GM19397 (cell line): ENCODE results near the gene DNAJC5.

ENCODE experiments used
- ATAC-seq: cut with Tn5 transposase; IDR thresholded peaks from one replicate; pipeline ENCODE4 v1.9.1; 2021; ENCODE audit warnings: mild to moderate bottlenecking, moderate library complexity; ENCODE audit not compliant: unreplicated experiment

The DNAJC5 gene

DNA sequence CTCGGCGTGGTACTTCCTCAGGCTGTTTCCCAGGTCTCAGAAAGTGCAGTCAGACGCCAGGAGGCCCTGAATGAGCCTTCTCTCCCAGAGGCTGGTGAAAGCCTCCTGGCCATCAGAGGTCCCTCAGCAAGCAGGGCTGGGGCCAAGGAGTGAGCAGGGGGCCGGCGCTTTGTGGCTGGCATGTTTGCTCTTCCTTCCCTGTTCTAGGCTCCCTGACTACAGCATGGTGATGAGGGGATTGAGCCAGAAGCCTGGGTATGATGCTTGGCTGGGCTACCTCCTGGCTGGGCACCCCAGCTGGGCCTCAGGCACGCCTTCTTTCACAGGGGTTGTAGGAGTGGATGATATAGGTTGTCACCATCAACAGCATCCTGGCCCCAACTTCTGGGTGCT, 11.7 kb upstream of the DNAJC5 start:
- no peak for ATAC-seq

DNA sequence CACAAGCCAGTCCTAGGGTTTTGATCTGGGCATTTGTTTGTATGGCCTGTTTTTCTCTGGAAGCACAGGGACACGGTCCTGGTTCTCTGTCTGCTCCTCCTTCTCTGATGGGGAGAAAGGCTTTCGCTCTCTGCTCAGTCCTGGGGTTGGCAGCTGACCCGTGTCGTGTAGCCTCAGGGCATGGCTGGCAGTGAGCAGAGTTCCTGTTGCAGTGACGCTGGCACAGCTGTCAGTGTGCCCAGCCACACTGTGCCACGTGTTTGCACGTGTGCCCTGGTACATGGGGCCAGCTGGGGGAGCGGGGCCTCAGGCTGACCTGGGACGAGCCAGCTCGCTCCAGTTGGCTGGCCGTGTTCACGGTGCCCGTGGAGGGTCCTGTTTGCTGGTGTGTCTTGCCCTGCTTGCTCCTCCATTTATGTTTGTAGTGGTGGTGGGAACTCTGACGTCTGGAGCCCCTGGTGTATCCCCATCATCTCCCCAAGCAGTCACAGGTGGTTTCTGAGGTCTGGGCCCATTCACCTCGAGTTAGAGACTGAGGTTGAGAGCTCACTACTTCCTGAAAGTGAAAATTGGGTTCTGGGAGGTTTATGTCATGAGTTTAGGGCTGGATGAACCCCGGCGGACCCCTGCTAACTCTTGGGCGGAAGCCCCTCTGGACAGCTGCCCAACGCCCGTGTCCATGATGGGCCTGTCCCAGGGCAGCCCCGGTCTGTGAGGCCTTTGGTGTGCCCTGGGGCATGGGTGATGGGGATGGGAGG, 10.2 kb upstream of the DNAJC5 start:
- ATAC-seq = no peak

DNA sequence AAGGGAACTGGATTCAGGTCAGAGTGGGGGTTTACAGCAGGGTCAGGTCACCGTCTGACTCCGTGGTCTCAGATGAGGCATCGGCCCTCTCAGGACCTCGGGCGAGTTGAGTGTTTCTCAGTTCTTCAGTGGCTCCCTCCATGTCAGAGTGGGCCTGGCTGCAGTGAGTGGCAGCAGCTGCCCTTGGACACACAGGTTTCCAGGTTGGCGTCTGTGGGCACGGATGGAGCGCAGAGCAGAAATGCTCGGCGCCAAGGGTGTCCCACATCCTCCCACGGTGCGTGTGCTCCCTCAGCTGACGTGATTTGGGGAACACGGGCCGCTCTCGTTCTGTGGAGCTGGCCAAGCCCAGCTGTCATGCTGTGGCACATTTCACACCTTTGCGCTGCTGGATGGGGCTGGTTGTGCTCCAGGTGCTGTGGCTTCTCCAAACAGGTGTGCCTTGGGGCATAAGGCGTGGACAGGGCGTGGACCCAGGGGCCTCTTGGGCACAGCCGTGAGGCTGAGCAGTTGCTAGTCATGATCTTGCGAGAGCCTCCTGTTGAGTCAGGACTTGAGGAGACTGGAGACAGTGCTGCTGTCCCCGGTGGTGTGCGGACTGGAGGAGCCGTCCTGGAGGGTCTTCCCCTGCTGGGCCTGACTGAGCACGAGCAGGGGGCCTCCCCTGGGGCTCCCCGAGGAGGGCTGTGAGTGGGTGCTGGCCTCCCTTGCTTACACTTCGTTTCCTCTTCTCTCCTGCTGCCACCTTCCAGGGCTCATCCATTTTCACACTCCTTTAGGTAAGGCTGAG, 9.5 kb upstream of the DNAJC5 start:
- no peak for ATAC-seq

DNA sequence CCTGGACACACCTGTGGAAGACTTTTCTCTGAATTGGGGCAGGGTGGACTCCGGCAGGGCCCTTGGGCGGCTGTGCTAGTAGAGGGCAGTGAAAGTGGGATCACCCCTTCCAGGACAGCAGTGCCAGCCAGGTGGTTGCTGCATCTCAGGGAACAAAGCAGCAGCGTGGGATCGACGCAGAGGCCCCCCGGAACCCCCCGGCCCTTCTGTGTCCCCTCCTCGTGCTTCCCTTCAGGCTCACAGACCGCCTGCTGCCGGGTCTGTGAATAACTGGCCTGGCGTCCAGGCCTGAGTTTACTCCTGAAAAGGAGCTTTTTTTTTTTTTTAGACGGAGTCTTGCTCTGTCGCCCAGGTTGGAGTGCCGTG, 8.9 kb upstream of the DNAJC5 start:
- ATAC-seq = no peak

DNA sequence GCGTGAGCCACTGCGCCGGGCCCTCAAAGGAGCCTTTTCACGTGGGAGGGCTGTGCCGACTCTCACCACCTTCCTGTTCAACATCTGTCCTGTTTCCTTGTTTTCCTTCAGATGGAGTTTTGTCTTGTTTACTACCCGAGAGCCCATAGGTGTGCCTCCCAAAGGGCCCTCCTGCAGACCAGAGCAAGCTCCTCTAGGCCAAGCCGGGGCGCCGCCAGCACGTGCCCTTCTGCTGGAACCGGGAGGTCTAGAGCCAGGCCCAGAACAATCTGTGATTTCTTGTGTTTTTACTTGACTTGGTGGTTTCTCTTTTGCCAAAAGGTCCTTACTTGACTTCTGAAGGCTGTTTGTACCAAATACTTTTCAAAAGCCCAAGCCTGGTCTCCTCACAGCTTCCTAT, 8.0 kb upstream of the DNAJC5 start:
- no peak for ATAC-seq

DNA sequence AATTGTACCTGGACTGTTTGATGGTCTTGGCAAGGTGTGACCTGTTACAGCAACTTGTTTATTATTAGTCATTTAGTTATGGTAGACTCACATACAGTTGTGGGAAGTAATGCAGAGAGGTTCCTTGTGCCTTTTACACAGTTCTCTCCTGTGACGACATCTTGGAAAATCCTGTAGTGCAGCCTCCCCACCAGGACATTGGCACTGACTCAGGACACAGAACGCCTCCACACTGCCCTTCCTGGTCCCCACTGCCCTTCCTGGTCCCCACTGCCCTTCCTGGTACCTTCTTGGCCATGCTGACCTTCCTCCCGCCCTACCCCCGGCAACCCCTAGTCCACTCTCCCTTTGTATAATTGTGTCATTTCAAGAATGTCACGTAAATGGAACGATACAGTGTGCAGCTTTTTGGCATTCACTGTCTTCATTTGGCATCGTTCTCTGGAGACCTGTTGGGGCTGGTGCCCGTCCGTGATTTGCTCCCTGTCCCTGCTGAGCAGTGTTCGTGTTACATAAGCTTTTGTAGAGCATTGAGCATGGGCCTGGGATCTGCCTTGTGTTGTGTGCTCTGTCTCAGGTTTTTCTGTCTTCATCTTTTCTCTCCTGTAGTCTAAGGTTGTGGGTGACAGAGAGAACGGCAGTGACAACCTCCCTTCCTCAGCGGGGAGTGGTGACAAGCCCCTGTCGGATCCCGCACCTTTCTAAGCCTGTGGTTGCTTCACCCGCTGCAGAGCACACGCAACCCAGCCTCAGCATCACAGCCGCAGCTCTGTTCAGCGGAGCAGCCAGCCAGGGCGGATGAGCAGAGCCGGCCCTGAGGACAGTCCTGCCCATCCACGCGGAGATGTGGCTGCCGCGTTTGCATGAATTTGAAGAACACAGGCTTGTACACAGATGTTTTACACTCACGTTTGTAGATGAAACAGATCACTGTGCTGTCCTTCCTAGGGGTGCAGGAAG, 5.4 kb upstream of the DNAJC5 start:
- ATAC-seq = no peak

DNA sequence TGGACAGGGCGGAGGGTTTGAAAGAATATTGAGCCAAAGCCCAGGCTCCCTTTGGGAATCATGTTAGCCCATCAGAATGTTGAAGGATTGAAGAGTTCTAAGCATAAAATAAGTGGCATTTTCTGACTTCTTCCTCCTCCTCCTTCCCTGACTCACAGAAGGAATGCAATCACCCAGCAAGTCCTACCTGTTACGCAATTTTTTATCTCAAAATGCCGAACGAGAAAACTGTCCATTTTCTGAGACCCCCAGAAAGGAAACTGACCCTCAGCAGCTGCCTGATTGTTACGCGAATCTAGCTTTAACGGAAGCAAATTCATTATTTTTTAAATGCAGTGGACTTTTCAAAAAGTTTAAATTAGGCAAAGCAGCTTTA, 4.7 kb upstream of the DNAJC5 start:
- ATAC-seq = no peak

DNA sequence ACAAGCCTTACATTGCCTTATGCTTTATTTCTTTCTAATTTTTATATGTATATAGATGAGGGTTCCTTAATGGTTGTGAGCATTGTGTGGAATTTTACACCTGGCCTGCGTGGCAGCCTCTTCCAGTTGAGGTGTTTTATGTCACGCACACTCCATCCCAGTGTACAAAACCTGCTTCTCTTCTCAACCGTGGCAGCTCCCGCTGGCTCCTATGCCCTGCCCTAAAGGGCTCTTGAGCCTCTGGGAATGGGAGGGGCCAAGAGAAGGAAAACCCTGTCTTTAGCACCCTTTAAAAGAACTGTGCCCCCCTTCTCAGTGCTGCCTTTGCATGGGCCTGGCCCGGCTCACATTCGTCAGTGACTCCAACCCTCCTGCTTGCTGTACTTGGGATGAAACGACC, 4.3 kb upstream of the DNAJC5 start:
- ATAC-seq = no peak

DNA sequence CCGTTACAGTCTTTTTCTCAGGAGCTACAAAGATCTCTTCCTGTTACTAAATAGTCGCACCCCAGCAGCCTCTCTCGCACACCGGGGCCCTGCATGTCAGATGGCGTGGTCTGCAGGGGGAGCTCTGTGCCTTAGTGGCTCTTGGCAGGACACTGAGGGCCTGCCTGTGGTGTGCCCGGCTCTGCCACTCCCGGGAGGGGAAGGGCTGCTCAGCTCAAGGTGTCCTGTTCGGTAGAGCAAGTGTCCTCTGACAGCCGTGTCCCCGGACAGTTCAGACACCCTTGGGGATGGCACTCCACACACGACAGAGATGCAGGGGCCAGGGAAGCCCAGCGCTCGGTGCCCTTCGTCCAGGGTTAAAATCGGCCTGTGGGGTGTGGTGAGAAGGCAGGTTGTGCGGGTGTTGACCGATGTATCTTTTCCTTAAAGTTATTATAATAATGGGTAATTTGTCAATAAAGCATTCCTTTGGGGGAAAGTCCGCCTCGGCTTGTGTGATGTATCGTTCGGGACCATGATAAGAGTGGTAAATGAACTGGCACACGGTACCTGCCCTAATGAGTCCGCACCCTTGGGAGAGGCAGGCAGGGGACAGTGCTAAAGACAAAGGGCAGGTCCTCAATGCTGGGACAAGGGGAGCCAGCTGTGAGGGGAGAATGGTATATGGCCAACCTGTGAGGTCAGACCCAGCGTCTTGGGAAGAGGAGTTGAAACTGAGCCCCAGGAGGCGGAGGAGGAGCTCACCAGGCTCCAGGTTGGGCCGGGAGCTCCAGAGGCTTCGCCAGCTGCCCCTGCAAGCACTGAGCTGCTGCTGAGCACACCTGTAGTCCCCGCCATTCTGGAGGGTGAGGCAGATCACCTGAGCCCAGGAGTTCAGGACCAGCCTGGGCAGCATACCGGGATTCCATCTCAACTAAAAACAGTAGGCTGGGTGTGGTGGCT, 3.6 kb upstream of the DNAJC5 start:
- no peak for ATAC-seq

DNA sequence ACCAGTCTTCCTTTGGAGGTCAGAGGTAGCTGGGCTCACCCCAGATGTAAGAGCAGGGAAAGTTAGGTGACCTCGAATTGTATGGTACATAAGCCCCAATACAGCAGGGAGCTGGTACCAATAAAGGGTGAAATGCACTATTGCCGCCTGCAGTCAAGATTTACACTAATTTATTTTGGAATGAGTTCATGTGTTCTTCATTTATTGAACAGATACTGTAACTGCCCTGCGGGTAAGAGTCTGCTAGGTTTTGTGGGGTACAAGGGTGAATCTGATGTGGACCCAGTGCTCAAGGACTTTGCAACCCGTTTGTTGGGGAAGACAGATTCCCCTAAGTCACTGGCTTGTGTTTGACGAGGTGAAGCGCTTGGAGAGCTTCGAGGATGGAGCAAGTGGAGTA, 2.5 kb upstream of the DNAJC5 start:
- ATAC-seq = no peak

DNA sequence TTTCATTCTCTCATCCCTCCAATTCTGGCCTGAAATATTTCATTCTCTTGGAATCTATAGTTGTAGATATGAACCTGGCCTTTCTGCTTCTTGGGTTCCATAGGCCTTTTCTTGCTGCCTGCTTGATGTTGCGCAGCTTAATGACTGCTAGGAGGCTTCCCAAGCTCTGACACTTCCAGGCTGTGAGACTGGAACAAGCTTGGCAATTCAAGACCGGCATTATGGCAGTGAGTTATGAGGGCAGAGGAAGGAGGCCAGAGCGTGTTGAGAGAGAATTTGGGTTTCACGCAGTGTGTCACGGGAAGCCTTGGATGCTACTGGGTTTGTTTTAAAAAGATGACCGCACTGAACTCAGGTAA, 948 bp upstream of the DNAJC5 start:
- no peak for ATAC-seq

DNA sequence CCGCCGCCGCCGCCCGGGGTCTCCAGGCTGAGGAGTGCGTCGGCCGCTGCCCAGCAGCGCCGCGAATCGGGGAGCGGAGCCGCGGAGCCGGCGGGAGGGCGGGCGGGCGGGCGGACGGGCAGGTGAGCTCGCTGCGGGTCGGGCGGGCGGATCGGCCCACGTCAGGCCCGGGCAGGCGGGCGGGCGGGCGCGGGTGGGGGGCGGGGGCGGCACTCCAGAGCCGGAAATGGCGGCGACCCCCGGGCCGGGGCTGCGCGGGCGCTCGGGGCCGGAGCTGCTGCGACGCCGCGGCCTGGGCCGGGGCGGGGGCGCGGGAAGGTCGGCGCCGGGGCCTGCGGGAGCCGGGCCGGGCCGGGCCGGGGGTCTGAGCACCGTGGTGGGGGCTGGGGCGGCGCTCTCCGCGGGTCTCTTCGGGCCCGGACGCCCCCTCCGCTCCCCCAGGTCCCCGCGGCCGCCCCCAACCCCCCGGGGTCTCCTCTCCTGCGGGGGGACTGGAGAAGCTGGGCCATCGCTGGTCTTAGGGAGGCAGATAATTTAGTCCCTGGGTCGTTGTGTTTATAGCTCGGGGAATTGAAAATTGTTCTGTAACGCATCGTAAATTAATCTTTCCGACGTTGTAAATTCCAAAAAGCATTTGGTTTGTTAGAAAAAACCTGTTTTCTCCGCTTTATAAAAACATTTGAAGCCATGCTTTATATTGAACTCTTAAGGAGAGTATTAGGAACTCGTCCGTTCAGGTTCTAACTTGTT, 451 bp downstream of the DNAJC5 start:
- no peak for ATAC-seq

DNA sequence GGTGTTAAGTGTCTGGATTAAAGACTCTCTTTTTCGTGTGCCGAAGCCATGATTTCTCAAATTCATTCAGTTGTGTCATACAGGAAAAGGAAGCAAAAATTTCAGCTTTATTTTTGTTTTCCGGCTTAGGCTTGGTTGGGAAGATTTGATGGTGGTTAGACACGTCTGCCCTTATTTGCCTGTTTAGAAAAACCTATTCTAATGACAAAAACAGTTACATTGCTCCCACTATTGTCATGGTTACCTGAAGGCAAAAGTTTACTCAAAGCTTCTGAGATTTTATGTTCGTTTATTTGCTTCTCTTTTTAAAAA, 982 bp downstream of the DNAJC5 start:
- ATAC-seq = no peak

DNA sequence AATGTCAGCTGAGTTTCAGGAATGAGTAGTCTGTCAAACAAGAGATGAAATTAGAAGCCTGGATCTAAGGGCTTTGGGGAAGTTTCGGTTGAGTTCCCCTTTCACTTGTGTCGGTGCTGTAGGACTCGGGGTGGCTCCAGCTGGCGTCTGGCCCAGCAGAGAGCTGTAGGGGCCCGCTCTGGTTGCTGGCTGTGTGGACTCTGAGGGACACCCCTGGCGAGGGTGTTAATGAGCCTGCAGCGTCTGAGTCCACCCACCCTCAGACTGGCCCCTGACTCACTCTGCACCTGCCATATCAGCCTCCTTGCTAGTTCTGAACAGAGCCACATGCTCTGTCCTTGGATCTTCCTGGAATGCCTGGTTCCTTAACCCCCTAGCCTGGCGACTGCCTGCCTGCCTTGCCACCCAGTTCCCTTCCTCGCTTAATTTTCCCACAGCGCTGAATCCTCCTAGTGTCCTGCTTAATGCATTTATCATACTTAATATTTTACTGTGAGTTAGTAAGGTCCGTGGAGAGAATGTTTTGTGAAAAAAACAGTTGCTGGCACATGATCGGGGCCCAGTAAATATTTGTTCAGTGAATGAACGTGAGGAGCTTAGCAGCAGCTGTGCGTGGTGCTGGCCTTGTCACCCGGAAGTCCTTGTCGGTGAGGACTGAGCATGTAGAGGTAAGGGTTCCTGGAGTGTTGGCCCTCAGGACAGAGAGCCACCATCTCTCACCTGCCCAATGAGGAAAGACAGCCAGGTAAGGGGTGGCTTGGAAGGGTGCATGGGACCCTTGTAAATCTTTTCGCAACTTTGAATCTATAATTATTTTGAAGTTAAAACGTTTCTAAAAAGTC, 1.6 kb downstream of the DNAJC5 start:
- ATAC-seq = peak; percentile 32

DNA sequence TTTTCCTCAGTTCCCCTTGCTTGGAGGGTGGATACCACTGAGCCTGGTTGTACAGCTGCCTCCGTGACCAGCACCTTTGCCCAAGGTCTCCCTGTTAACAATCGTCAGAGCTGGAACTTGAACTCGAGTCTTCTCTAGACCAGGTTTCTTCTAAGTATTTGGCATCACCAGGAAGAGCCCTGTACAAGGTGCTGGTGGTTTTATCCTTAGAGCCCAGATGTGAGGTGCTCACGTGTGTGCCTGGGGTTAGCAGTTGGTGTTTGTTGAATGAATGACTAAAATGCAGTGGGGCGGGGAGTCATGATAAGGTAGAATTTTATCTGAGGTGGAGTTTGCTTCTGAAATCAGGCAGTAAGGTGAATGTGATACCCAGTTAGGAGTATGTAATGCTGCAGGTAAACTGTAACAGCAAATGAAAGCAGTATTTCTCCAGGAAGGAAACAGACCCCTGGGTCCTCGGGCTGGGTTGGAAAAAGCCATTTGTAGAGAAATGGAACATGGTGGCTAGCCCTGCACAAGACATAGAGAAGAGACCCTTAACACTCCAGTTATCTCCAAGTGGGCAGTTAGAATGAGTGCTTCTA, 3.1 kb downstream of the DNAJC5 start:
- no peak for ATAC-seq

DNA sequence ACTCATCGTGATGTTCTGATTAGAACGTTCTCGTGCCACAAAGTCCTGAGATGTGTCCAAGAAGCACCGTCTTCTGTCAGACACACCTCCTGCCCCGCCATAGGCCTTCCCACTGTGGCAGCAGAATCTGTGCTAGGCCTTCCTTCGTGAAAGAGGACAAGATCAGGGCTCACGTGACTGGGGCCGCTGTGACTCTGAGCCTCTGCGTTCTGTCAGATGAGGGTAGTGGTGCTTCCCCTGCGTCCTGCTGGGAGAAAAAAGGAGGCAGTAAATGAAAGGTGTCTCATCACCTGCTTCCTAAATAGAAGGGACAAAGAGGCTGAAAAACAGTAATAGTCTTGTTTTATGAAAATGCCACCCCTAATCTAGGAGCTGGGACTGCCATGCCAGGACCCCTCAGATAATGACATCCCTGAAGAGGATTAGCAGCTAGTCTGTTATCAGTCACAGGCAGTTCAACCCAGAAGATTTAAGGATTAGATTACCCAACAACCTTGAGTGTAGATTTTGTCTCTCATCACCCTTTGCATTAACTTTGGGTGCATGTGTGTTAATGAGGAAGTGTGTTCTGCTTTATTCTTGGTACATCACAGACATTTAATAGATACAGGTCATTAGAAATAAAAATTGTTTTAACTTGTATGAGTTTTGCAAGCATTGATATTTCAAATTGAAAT, 4.1 kb downstream of the DNAJC5 start:
- no peak for ATAC-seq

DNA sequence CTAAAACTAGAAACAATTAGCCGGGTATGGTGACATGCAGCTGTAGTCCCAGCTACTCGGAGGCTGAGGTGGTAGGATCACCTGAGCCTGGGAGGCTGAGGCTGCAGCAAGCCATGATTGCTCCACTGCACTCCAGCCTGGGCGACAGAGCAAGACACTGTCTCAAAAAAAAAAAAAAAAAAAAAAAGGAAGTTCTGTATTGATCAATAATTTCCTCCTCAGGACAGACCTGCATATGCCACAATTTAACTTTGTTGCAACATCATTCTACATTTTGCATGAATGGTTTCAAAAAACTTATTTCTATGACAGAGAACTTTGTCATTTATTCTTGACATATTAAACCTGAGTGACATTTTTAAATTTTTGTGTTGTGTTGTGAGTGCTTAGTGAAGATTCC, 5.5 kb downstream of the DNAJC5 start:
- no peak for ATAC-seq
